Stimulated activated CD4-positive, alpha-beta T cell treated with anti-CD3 and anti-CD28 coated beads, TNF-alpha, amount 100 ng/mL, for 4 hours (primary cell): ENCODE measurements around the gene ZNF674.
"Not testable (repeated sequence)": the region's sequence is repeated elsewhere in the genome, so short reads cannot be mapped to it uniquely, and the experiment has no call there.

Experiments
- DNase-seq, 3 experiments: peaks; one replicate each; pipeline ENCODE4 v3.0.0-alpha.2; 2020; ENCODE audit warnings: low read depth in 3 of 3

ZNF674 gene

DNA sequence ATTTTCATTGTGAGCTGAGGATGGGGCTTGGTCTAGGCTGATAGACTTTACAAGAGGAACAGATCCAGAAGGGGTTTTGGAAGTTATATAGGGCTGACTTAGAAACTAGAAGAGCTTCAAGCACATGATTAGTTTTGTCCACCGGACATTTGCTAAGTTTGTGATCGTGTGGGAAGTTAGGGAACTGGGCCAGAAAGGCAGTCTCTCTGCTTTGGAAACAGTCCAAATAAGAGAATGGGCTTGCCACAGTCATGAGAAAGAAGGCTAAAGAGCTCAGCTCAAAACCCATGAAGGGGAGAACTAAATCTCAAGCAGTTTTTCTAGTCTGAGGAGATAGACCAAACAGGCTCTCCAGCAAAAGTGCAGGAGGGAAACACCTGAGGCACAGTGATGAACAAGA, 67.8 kb downstream of the ZNF674 start:
- DNase-seq, result no peak

DNA sequence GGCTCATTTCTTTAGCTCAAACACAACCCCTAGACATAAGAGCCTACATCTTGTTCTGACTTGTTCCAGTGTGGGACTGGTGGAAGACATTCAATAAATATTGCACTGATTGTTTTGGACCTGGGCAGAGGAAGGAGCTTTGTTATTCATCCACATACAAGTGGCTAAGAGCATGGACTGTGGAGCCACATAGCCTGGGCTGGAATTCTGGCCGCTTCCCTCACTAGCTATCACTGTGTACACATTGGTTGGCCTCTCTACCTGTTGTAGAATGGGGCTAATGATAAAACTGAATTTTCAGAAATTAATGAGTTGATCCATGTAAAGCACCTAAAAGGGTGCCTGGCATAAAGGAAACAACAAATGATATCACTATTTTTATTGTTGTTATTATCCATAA, 80.0 kb downstream of the ZNF674 start:
- DNase-seq, result no peak

DNA sequence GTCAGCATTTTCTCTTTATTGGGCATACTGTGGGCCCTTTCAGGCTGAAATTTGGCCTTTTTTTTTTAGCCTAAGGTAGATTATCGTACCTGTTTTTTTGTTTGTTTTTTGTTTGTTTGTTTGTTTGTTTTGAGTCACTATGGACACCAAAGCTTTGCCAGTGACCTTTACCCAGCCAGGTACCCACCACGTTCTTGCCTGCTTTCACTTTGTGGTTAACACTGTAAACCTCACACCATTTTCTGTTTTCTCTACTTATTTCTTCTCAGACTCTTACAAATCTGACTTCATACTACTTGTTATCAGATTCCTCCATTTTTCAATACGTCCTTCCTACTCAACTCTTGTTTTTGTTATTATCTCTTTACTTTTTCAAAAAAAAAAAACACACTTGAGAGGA, 81.5 kb downstream of the ZNF674 start:
- no peak for DNase-seq

DNA sequence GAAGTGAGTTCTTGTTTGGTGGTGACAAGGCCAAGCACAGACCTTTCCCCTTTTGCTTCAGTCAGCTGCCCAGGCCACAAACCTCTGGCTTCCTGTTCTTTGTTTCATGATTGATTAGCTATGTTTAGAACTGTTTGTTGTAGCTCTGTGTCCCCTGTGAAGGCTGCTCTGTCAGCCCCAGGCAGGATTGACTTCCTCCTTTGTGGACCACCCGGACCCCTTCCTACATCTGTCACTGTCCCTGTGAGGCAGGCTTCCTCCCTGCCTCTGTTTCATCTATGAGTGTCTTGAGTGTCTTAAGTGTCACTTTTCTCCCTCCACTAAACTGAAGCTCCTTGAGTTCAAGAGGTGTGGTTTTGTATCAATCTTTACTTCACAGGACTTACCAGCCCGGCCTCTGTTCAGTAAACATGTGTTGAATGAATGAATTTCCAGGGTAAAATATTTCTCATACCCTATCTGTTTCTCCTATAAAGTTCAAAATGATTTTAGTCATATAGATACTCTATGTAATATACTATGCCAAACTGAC, 83.5 kb downstream of the ZNF674 start:
- DNase-seq, result no peak

DNA sequence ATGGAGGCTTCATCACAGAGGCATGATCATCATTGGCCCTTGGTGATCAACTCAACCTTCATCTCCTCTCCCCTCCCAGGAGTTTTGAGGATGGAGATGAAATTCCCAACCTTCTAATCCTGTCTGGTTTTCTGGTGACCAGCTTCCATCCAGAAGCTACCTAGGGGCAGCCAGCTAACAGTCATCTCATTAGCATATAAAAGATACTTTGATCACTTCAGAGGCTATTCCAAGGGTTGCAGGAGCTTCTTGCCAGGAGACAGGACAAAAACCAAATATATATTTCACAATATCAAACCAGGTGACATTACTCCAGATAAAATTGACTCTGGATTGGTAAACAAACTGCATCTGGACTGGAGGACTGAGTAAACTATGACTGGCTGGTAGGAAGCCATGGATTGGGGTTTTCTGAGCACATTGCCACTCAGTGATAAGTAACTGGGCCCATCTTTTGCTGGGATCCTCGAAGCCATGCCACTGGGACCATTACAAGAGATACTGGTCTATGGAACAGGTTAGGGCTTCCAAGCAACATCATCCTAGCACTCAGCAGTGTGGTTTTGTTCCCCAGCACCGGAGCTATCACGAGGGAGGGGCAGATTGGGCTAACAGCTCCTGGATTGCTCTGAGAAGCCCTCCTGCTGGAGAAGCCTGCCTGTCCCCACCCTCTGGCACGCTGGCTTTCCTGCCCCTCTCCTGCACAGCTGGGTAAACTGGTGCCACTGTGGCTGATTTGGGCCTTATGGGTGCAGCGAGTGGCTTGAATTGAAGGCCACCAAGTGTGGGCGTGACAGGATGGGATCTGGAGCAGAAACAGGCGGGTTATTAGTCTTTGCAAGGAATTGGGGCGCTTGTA, 84.2 kb downstream of the ZNF674 start:
- not testable (repeated sequence) for DNase-seq

GRCh38 chrX:46459603-46460002, 85.6 kb downstream of the ZNF674 start:
- DNase-seq, result no peak

DNA sequence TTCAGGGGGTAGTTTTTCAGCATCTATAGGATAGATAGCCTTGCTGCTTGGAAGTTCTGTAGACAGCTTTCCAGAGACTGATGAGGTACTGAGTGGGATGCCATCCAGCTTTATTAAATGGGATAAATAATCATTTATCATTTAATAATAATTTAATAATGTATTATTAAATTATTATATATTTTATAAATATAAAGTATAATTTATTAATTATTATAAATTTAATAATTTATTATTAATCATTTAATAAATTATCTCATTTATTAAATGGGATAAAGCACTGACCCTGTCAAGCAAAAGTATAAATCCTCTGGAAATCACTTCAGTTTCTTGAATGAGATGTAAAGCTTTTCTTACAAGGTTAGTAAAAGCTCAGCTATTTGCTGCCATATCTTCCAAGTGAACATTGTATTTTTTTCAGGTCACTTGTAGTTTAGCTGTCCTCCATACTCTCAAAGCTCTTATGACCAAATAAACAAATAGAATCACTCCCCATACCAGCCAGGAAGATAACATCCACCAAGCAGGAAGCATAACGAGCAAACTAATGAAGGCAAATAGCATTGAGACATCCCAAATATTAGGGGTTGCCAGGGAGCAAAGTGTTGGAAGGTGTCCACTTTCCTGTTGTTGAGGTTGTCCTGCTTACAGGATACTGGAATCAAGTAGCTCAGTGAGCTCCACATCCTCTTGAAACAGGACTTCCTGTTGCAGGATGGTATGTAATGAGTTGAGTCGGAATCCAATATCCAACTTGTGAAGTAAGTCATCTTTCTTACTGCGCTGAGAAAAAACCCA, 88.9 kb downstream of the ZNF674 start:
- DNase-seq, result no peak
